GM19455 (cell line): ENCODE measurements around the gene CDH4.

ENCODE experiments used
- ATAC-seq: cut with Tn5 transposase; IDR thresholded peaks from one replicate; pipeline ENCODE4 v1.9.1; 2021; ENCODE audit not compliant: unreplicated experiment

Gene CDH4

GRCh38 chr20:61354001-61354390, 101.9 kb downstream of the CDH4 start:
- no peak for ATAC-seq

GRCh38 chr20:61354501-61354900, 102.4 kb downstream of the CDH4 start:
- ATAC-seq, result no peak

GRCh38 chr20:61354901-61355495, 102.9 kb downstream of the CDH4 start:
- no peak for ATAC-seq

- no peak for ATAC-seq
These were observed 103.5 kb downstream of the CDH4 start for GRCh38 chr20:61355585-61355984.

- no peak for ATAC-seq
These were observed 104.1 kb downstream of the CDH4 start for GRCh38 chr20:61356196-61356595.

GRCh38 chr20:61357119-61357518, 105.1 kb downstream of the CDH4 start:
- no peak for ATAC-seq

- no peak for ATAC-seq
These were observed 107.2 kb downstream of the CDH4 start for GRCh38 chr20:61359254-61359653.

GRCh38 chr20:61360296-61360695, 108.2 kb downstream of the CDH4 start:
- no peak for ATAC-seq

- ATAC-seq, result no peak
These were observed 108.9 kb downstream of the CDH4 start for GRCh38 chr20:61360940-61361339.

- ATAC-seq, result no peak
These were observed 109.4 kb downstream of the CDH4 start for GRCh38 chr20:61361501-61361900.

GRCh38 chr20:61364147-61364546, 112.1 kb downstream of the CDH4 start:
- no peak for ATAC-seq

- ATAC-seq, result no peak
These were observed 114.9 kb downstream of the CDH4 start for GRCh38 chr20:61366914-61367313.

- ATAC-seq, result no peak
These were observed 117.9 kb downstream of the CDH4 start for GRCh38 chr20:61369731-61370520.

GRCh38 chr20:61370841-61371303, 118.8 kb downstream of the CDH4 start:
- ATAC-seq, result no peak

GRCh38 chr20:61371501-61372136, 119.6 kb downstream of the CDH4 start:
- no peak for ATAC-seq

- no peak for ATAC-seq
These were observed 120.3 kb downstream of the CDH4 start for GRCh38 chr20:61372137-61373054.

GRCh38 chr20:61373055-61373399, 121.0 kb downstream of the CDH4 start:
- ATAC-seq, result no peak

- no peak for ATAC-seq
These were observed 122.0 kb downstream of the CDH4 start for GRCh38 chr20:61373956-61374545.

GRCh38 chr20:61376541-61377240, 124.6 kb downstream of the CDH4 start:
- ATAC-seq, result no peak

GRCh38 chr20:61378694-61379355, 126.8 kb downstream of the CDH4 start:
- no peak for ATAC-seq
